H1 (cell line): Measurements from ENCODE around the gene SRSF6. TPM values are rescaled to one million over a fixed set of nuclear protein-coding genes. Genes with fewer than 3 reads are reported as not detected.
A peak's percentile ranks its signal among the peaks of the same experiment; 100 is the strongest.

Source experiments
- CTCF ChIA-PET: fragments of 300-600 bp; sonication (Branson Sonifier 250); formaldehyde crosslinking; loops from one replicate; lab custom pipeline; 2021; ENCODE audit not compliant: partially characterized antibody; lab: Charles Lee
- POLR2A ChIA-PET: fragments of 300-600 bp; sonication (Branson Sonifier 250); formaldehyde crosslinking; loops from one replicate; lab custom pipeline; 2021; ENCODE audit warnings: inconsistent platforms; ENCODE audit not compliant: partially characterized antibody; lab: Charles Lee
- DNase-seq, 2 experiments: peaks; one replicate each; pipeline versions ENCODE4 v3.0.0 to v3.0.0-alpha.2; 2010 to 2022; ENCODE audit warnings: low spot score in 2 of 2, low read depth in 1 of 2, mixed read lengths in 1 of 2
- FAIRE-seq: peaks from 2 replicates; lab custom pipeline; 2011; peaks lifted over from hg19 to GRCh38; lab: Jason Lieb, UNC
- H2AFZ ChIP-seq: 2 replicates; pipeline ENCODE4 v1.8.1; 2012; ENCODE audit warnings: low read length, inconsistent platforms
- H2AK5ac ChIP-seq: 2 replicates; pipeline ENCODE4 v1.6.1; 2013; ENCODE audit warnings: low read depth, low read length
- H2BK120ac ChIP-seq: replicated peaks from 2 replicates; pipeline ENCODE3; 2013; ENCODE audit warnings: low read depth, low read length, inconsistent platforms
- H2BK12ac ChIP-seq: 2 replicates; pipeline ENCODE4 v1.6.1; 2013; ENCODE audit warnings: low read depth, low read length
- H2BK15ac ChIP-seq: 2 replicates; pipeline ENCODE4 v1.6.1; 2013; ENCODE audit warnings: low read length
- H2BK20ac ChIP-seq: 2 replicates; pipeline ENCODE4 v1.6.1; 2013; ENCODE audit warnings: low read length
- H2BK5ac ChIP-seq: 2 replicates; pipeline ENCODE4 v1.6.1; 2013; ENCODE audit warnings: low read depth, low read length
- H3K14ac ChIP-seq: 2 replicates; pipeline ENCODE4 v1.6.1; 2013; ENCODE audit warnings: inconsistent platforms; ENCODE audit not compliant: insufficient read length
- H3K18ac ChIP-seq: 2 replicates; pipeline ENCODE4 v1.6.1; 2013; ENCODE audit warnings: low read length; ENCODE audit errors: extremely low read depth
- H3K23ac ChIP-seq: 2 replicates; pipeline ENCODE4 v1.6.1; 2013; ENCODE audit warnings: inconsistent platforms; ENCODE audit not compliant: insufficient read length
- H3K23me2 ChIP-seq: 2 replicates; pipeline ENCODE4 v1.6.1; 2013; ENCODE audit warnings: low read depth, low read length
- H3K27ac ChIP-seq: 2 replicates; pipeline ENCODE4 v1.6.1; 2011; ENCODE audit warnings: low read depth, low read length, inconsistent platforms
- H3K27me3 ChIP-seq, 4 experiments: replicated peaks in 1 of 4; 1 replicate in 1 of 4; 2 replicates in 3 of 4; pipeline versions ENCODE4 v1.6.1 to v1.8.1; 2011 to 2013; ENCODE audit warnings: low read length in 3 of 4, mild to moderate bottlenecking in 3 of 4, inconsistent platforms in 2 of 4, mixed read lengths in 2 of 4, moderate library complexity in 1 of 4; ENCODE audit not compliant: control insufficient read depth in 3 of 4, insufficient read depth in 3 of 4; ENCODE audit errors: extremely low read depth in 1 of 4
- H3K36me3 ChIP-seq, 4 experiments: 2 replicates each; pipeline versions ENCODE4 v1.6.1 to v1.8.1; 2011 to 2013; ENCODE audit warnings: mild to moderate bottlenecking in 4 of 4, low read length in 3 of 4, moderate library complexity in 2 of 4, control low read depth in 1 of 4, inconsistent platforms in 1 of 4; ENCODE audit not compliant: insufficient read depth in 4 of 4, control insufficient read depth in 2 of 4
- H3K4ac ChIP-seq: replicated peaks from 2 replicates; pipeline ENCODE3; 2013; ENCODE audit warnings: low read length, low read depth, mixed read lengths, inconsistent platforms; ENCODE audit not compliant: insufficient read length
- H3K4me1 ChIP-seq, 4 experiments: replicated peaks in 1 of 4; 1 replicate in 1 of 4; 2 replicates in 3 of 4; pipeline versions ENCODE4 v1.6.1 to v1.8.1; 2011 to 2013; ENCODE audit warnings: low read length in 3 of 4, inconsistent platforms in 2 of 4, mixed read lengths in 1 of 4; ENCODE audit not compliant: insufficient read depth in 4 of 4, control insufficient read depth in 3 of 4
- H3K4me2 ChIP-seq, 2 experiments: 2 replicates each; pipeline versions ENCODE4 v1.6.1 to v1.8.1; 2011 to 2013; ENCODE audit warnings: low read depth in 2 of 2, low read length in 2 of 2, control low read depth in 1 of 2, inconsistent platforms in 1 of 2, mild to moderate bottlenecking in 1 of 2; ENCODE audit not compliant: insufficient read depth in 1 of 2
- H3K4me3 ChIP-seq, 4 experiments: fragments of 200-600, 300-600 bp in 1 of 4; sonication (generic), shearing (Covaris generic), sonication (Bioruptor Twin) in 1 of 4; 2 replicates each; pipeline versions ENCODE4 v1.5.1 to v1.8.1; 2011 to 2016; ENCODE audit warnings: low read length in 4 of 4, low read depth in 3 of 4, control low read depth in 2 of 4, inconsistent platforms in 2 of 4, mild to moderate bottlenecking in 2 of 4, mixed read lengths in 1 of 4, moderate library complexity in 1 of 4; ENCODE audit not compliant: insufficient read depth in 2 of 4; ENCODE audit errors: extremely low read depth in 1 of 4
- H3K56ac ChIP-seq: replicated peaks from 2 replicates; pipeline ENCODE3; 2013; ENCODE audit warnings: low read depth, mild to moderate bottlenecking, mixed read lengths, low read length, inconsistent platforms; ENCODE audit not compliant: insufficient read length
- H3K79me1 ChIP-seq: 2 replicates; pipeline ENCODE4 v1.6.1; 2013; ENCODE audit warnings: low read depth, low read length, control low read depth
- H3K79me2 ChIP-seq, 2 experiments: 2 replicates each; pipeline versions ENCODE4 v1.6.1 to v1.8.1; 2012 to 2013; ENCODE audit warnings: low read length in 2 of 2, mild to moderate bottlenecking in 2 of 2, inconsistent platforms in 1 of 2; ENCODE audit not compliant: insufficient read depth in 2 of 2, control insufficient read depth in 1 of 2
- H3K9ac ChIP-seq, 4 experiments: replicated peaks in 1 of 4; 1 replicate in 1 of 4; 2 replicates in 3 of 4; pipeline versions ENCODE4 v1.6.1 to v1.8.1; 2011 to 2013; ENCODE audit warnings: low read depth in 3 of 4, low read length in 3 of 4, control low read depth in 2 of 4, mild to moderate bottlenecking in 2 of 4, moderate library complexity in 2 of 4, inconsistent platforms in 1 of 4; ENCODE audit errors: extremely low read depth in 1 of 4
- H3K9me3 ChIP-seq, 2 experiments: 2 replicates each; pipeline versions ENCODE4 v1.6.1 to v1.8.1; 2012 to 2013; ENCODE audit warnings: mild to moderate bottlenecking in 2 of 2, moderate library complexity in 2 of 2, control low read depth in 1 of 2, inconsistent platforms in 1 of 2, low read depth in 1 of 2, low read length in 1 of 2, mixed read lengths in 1 of 2; ENCODE audit not compliant: insufficient read depth in 2 of 2
- H4K20me1 ChIP-seq, 2 experiments: replicated peaks in 1 of 2; 2 replicates each; pipeline versions ENCODE3 to v1.8.1; 2011 to 2013; ENCODE audit warnings: inconsistent platforms in 2 of 2, low read length in 2 of 2, mild to moderate bottlenecking in 1 of 2; ENCODE audit not compliant: insufficient read depth in 2 of 2, control insufficient read depth in 1 of 2
- H4K5ac ChIP-seq: 2 replicates; pipeline ENCODE4 v1.6.1; 2013; ENCODE audit warnings: low read length, low read depth, mixed read lengths, inconsistent platforms; ENCODE audit not compliant: insufficient read length
- H4K8ac ChIP-seq: 2 replicates; pipeline ENCODE4 v1.8.0; 2013; ENCODE audit warnings: mild to moderate bottlenecking, moderate library complexity, low read length, inconsistent platforms; ENCODE audit not compliant: insufficient read depth; ENCODE audit errors: extremely low read depth
- H4K91ac ChIP-seq: replicated peaks from 2 replicates; pipeline ENCODE3; 2013; ENCODE audit warnings: low read length, mixed read lengths, inconsistent platforms; ENCODE audit not compliant: insufficient read length
- CTBP2 ChIP-seq: IDR thresholded peaks from 2 replicates; pipeline ENCODE4 v1.7.0; 2011; ENCODE audit warnings: borderline replicate concordance, mild to moderate bottlenecking, moderate library complexity, mixed read lengths, low read length; ENCODE audit not compliant: insufficient read depth, insufficient read length
- POLR2A ChIP-seq, 2 experiments: IDR thresholded peaks; 1 replicate in 1 of 2; 2 replicates in 1 of 2; pipeline ENCODE4 v1.6.1; 2011; ENCODE audit warnings: low read depth in 2 of 2, low read length in 2 of 2, mild to moderate bottlenecking in 2 of 2; ENCODE audit errors: control extremely low read depth in 1 of 2
- WGBS, 2 experiments: shearing (Covaris generic) in 1 of 2; methylation state at CpG; one replicate each; pipeline versions ENCODE4 v1.1.6 to v1.1.7; 2013 to 2015; ENCODE audit warnings: low lambda C conversion rate in 2 of 2, mixed read lengths in 2 of 2, inconsistent platforms in 1 of 2, low coverage in 1 of 2, missing lambda C conversion rate in 1 of 2; ENCODE audit not compliant: insufficient replicate concordance in 2 of 2, insufficient coverage in 1 of 2, insufficient read length in 1 of 2; ENCODE audit errors: extremely low coverage in 1 of 2, missing lambda C conversion rate in 1 of 2; 5-methylcytosine and 5-hydroxymethylcytosine counted together
- polyA plus RNA-seq, 7 experiments: library from polyadenylated mRNA; depleted of rRNA in 3 of 7; stranded (reverse) in 5 of 7; unstranded in 2 of 7; fragments of >200 nt in 5 of 7; fragments of 200-250 nt in 2 of 7; gene quantifications; 1 replicate in 5 of 7; 2 replicates in 1 of 7; 4 replicates in 1 of 7; pipeline versions ENCODE4 v1.2.1 to v1.2.3, GENCODE V29; 2011 to 2013; ENCODE audit warnings: missing spikeins in 2 of 7, mixed read lengths in 2 of 7
- total RNA-seq: library from RNA; stranded (reverse); fragmentation: NEBNext Ultra II Directional; extraction: Animal tissue kit (Norgen Biotek cat#: 25700); gene quantifications from 2 replicates; pipeline ENCODE4 v1.2.1, GENCODE V29; 2021

SRSF6 gene
- total and polyA plus RNA-seq, 2 of the 8 experiments (the other 6 are each of a cell fraction or from before 2014, with no cell fraction given) = 48.0 to 171 TPM

DNA sequence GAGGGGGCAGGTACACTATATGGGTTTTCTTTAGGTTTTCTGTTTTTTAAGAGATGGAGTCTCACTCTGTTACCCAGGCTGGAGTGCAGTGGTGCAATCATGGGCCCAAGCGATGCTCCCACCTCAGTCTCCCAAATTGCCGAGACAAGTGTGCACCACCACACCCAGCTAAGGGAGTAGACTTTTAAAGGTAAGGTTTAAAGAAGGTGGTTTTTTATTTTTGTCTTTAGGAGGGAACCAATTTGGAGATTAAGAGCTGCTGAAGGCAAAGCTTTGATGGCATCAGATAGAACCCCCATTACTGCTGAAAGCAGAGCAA lies 7.9 kb downstream of the SRSF6 start:
- Histone ChIP-seq H3K14ac (no peak overlapping the region), H3K4me1 (no peaks in the 10 kb centered on the region), H2BK120ac (no peak overlapping the region), H2BK20ac (no peak overlapping the region), H3K9ac (no peak overlapping the region), H3K56ac (no peak overlapping the region), H2AK5ac (no peak overlapping the region), H3K18ac (no peak overlapping the region), H3K23ac (no peak overlapping the region), H4K8ac (no peak overlapping the region), H2BK5ac (no peak overlapping the region), H4K5ac (no peak overlapping the region), H3K79me2 (peaks cover 0 to 13% of the 10 kb centered on the region in 2 experiments; a peak in 1 of 4 replicates), H3K4me3 (no peak overlapping the region), H3K79me1 (no peaks in the 10 kb centered on the region; the same call in 1 of the 2 replicates), H3K27ac (no peak overlapping the region), H2BK12ac (no peak overlapping the region), H3K36me3 (peaks cover 14 to 56% (median 40%) of the 10 kb centered on the region in 4 experiments), H4K20me1 (peaks cover 0 to 2% of the 10 kb centered on the region in 2 experiments), H3K27me3 (no peaks in the 10 kb centered on the region), H3K4me2 (no peak overlapping the region), H3K4ac (no peak overlapping the region), H4K91ac (no peak overlapping the region), H3K9me3 (no peaks in the 10 kb centered on the region), H2BK15ac (no peak overlapping the region), H2AFZ (no peak overlapping the region), H3K23me2 (no peaks in the 10 kb centered on the region)
- TF ChIP-seq CTBP2 = no peak
- peak in 1 of 2 experiments; percentile 24; a peak in 1 of 3 replicates for TF ChIP-seq POLR2A (IDR thresholded peaks at IDR 0.05; ENCODE audit: control extremely low read depth in 1 of 2, low read depth in 2 of 2, low read length in 2 of 2)
- ChIA-PET CTCF (interaction anchor here (0.7 to 2.9 kb wide), 5 partner anchors 10 to 1314 kb away, joined by 3 to 13 read pairs (median 7); no protein-coding TSS in a partner anchor), POLR2A (interaction anchor here (0.7 to 3.3 kb wide), 18 partner anchors 9 to 644 kb away, joined by 3 to 81 read pairs (median 5); partner anchors contain the start of gene SRSF6)
- FAIRE-seq (no peak), DNase-seq (no peak)
- 88% methylated on average over 2 of the region's 2 CpGs; no CpG with 5 or more reads in 1 of the 2 experiments for WGBS, 2 experiments
